DOHH2 (cell line): Measurements from ENCODE around the gene RAB5B.

Source experiments
- EZH2phosphoT487 ChIP-seq: fragments of 200-600 bp; sonication (generic); IDR thresholded peaks from 2 replicates; pipeline ENCODE4 v1.6.1; 2017; ENCODE audit warnings: borderline replicate concordance, mild to moderate bottlenecking, antibody characterized with exemption, low read length, moderate library complexity, mixed read lengths
- TF ChIP-seq, protein P1 (sequence below): fragments of 200-600 bp; sonication (generic); IDR thresholded peaks from one replicate; pipeline ENCODE4 v1.5.1; 2014; ENCODE audit warnings: antibody characterized with exemption, mild to moderate bottlenecking, low read depth, low read length; ENCODE audit not compliant: poor library complexity, severe bottlenecking

DNA sequence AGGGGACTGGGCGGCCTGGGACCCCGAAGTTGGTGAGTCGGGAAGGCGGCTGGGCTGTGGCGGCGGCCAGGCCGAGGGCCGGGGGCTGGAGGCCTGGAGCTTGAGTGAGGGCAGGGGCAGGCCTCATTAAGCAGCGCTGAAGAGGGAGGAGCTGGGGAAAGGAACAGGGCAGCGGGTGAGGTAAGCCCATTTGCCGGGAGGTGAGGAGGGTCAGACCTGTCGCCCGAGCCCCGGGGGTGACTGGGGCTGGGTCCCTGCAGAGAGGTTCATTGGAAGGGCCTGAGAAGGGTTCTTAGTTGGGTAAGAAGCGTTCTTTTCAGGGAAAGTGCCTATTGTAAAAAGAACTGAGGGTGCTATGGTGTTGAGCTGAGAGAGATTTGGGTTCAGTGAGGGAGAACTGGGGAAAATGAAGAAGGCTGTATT, 441 bp downstream of the RAB5B start:
- TF ChIP-seq, protein P1, sequence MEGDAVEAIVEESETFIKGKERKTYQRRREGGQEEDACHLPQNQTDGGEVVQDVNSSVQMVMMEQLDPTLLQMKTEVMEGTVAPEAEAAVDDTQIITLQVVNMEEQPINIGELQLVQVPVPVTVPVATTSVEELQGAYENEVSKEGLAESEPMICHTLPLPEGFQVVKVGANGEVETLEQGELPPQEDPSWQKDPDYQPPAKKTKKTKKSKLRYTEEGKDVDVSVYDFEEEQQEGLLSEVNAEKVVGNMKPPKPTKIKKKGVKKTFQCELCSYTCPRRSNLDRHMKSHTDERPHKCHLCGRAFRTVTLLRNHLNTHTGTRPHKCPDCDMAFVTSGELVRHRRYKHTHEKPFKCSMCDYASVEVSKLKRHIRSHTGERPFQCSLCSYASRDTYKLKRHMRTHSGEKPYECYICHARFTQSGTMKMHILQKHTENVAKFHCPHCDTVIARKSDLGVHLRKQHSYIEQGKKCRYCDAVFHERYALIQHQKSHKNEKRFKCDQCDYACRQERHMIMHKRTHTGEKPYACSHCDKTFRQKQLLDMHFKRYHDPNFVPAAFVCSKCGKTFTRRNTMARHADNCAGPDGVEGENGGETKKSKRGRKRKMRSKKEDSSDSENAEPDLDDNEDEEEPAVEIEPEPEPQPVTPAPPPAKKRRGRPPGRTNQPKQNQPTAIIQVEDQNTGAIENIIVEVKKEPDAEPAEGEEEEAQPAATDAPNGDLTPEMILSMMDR: no peak
- no peak for TF ChIP-seq EZH2phosphoT487
